SK-N-MC (cell line): Measurements from ENCODE around the gene ADCY7.

Experiments
- EZH2 ChIP-seq: fragments of 200-600 bp; sonication (generic); IDR thresholded peaks from one replicate; pipeline ENCODE4 v1.6.1; 2017; ENCODE audit warnings: antibody characterized with exemption
- POLR2AphosphoS5 ChIP-seq: IDR thresholded peaks from 2 replicates; pipeline ENCODE4 v1.6.1; 2012; ENCODE audit warnings: mild to moderate bottlenecking, low read depth, low read length, borderline replicate concordance

DNA sequence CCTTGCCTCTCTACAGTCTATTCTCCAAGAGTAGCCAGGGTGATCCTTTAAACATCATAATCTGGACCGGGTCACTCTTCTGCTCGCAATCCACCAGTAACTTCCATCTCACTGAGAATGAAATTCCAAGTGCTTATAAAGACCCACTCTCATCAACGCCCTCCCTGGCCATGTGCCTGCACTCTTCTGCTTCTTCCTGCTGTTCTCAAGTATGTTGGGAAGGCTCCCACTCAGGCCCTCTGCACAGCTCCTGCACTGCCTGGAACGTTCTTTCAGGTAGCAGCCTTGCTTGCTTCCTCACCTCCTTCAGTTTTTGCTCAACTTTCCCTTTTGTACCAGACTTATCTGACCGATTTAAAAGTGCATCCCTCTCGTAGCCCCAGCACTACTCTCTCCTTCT lies 58.0 kb downstream of the ADCY7 start:
- TF ChIP-seq EZH2 (no peak), POLR2AphosphoS5 (no peak)
